Measurements from ENCODE around the gene CACNA1D.

- no peak for TF ChIP-seq MAX (IDR thresholded peaks at IDR 0.05; ENCODE audit: insufficient read depth, insufficient read length)
- TF ChIP-seq CTCF (IDR thresholded peaks at IDR 0.05; ENCODE audit: extremely low read depth in 1 of 2, insufficient read depth in 1 of 2, low read depth in 1 of 2, low read length in 2 of 2): no peak
- TF ChIP-seq POLR2A (IDR thresholded peaks at IDR 0.05; ENCODE audit: low read depth, low read length): no peak
- no peak for TF ChIP-seq EZH2 (IDR thresholded peaks at IDR 0.05; ENCODE audit: borderline replicate concordance, low read depth, low read length, severe bottlenecking)
- TF ChIP-seq POLR2AphosphoS5 (IDR thresholded peaks at IDR 0.05; ENCODE audit: insufficient read depth, low read depth, low read length): no peak
- TF ChIP-seq MYC (IDR thresholded peaks at IDR 0.05; ENCODE audit: low read depth, low read length): no peak
- TF ChIP-seq FOS (IDR thresholded peaks at IDR 0.05; ENCODE audit: borderline replicate concordance, insufficient read depth, low read length): no peak
Observed at GRCh38 chr3:53599771-53600170, 105.4 kb downstream of the CACNA1D start.
